Mesenchymal stem cell (in vitro differentiated cells and primary cell): Measurements from ENCODE around the gene MGAT3.
"Not testable (repeated sequence)": the region's sequence is repeated elsewhere in the genome, so short reads cannot be mapped to it uniquely, and the experiment has no call there.

Source experiments
- DNase-seq: peaks from one replicate; pipeline ENCODE4 v3.0.0-alpha.2; 2013
- H2AFZ ChIP-seq: one replicate; pipeline ENCODE4 v1.6.1; 2013; ENCODE audit warnings: low read depth, mild to moderate bottlenecking, control low read depth, inconsistent platforms, low read length, moderate library complexity
- H2AK5ac ChIP-seq: 2 replicates; pipeline ENCODE4 v1.6.1; 2013; ENCODE audit warnings: low read length, moderate library complexity, mild to moderate bottlenecking, inconsistent platforms; ENCODE audit not compliant: severe bottlenecking
- H2BK120ac ChIP-seq: one replicate; pipeline ENCODE4 v1.6.1; 2013; ENCODE audit warnings: low read depth, mild to moderate bottlenecking, inconsistent platforms, low read length, moderate library complexity
- H2BK12ac ChIP-seq, 2 experiments: one replicate each; pipeline ENCODE4 v1.6.1; 2013; ENCODE audit warnings: inconsistent platforms in 2 of 2, low read length in 2 of 2, mild to moderate bottlenecking in 2 of 2, moderate library complexity in 2 of 2, control low read depth in 1 of 2
- H2BK15ac ChIP-seq: one replicate; pipeline ENCODE4 v1.6.1; 2013; ENCODE audit warnings: mild to moderate bottlenecking, low read depth, inconsistent platforms; ENCODE audit not compliant: poor library complexity, severe bottlenecking
- H2BK5ac ChIP-seq: 2 replicates; pipeline ENCODE4 v1.6.1; 2013; ENCODE audit warnings: low read depth, mild to moderate bottlenecking, low read length, control low read depth, inconsistent platforms; ENCODE audit not compliant: poor library complexity, severe bottlenecking
- H3K14ac ChIP-seq, 2 experiments: one replicate each; pipeline ENCODE4 v1.6.1; 2013; ENCODE audit warnings: inconsistent platforms in 2 of 2, low read length in 2 of 2, control low read depth in 1 of 2, mild to moderate bottlenecking in 1 of 2, moderate library complexity in 1 of 2
- H3K18ac ChIP-seq, 2 experiments: one replicate each; pipeline ENCODE4 v1.6.1; 2013; ENCODE audit warnings: inconsistent platforms in 2 of 2, low read length in 2 of 2, control low read depth in 1 of 2, low read depth in 1 of 2, mild to moderate bottlenecking in 1 of 2
- H3K23ac ChIP-seq, 2 experiments: one replicate each; pipeline ENCODE4 v1.6.1; 2013; ENCODE audit warnings: inconsistent platforms in 2 of 2, low read length in 2 of 2, mild to moderate bottlenecking in 2 of 2, moderate library complexity in 2 of 2, control low read depth in 1 of 2
- H3K27ac ChIP-seq: 2 replicates; pipeline ENCODE4 v1.5.1; 2013; ENCODE audit warnings: mild to moderate bottlenecking, moderate library complexity, low read length, control low read depth, inconsistent platforms; ENCODE audit not compliant: poor library complexity, severe bottlenecking
- H3K27me3 ChIP-seq, 2 experiments: 2 replicates each; pipeline versions ENCODE4 v1.6.1 to v1.7.0; 2013; ENCODE audit warnings: low read length in 2 of 2, mild to moderate bottlenecking in 2 of 2, moderate library complexity in 2 of 2, control low read depth in 1 of 2, inconsistent platforms in 1 of 2; ENCODE audit not compliant: control insufficient read depth in 1 of 2, insufficient read depth in 1 of 2
- H3K36me3 ChIP-seq, 2 experiments: 2 replicates each; pipeline versions ENCODE4 v1.6.1 to v1.7.0; 2013; ENCODE audit warnings: low read length in 2 of 2, control low read depth in 1 of 2, inconsistent platforms in 1 of 2, low read depth in 1 of 2, mild to moderate bottlenecking in 1 of 2; ENCODE audit not compliant: insufficient read depth in 2 of 2, control insufficient read depth in 1 of 2
- H3K4ac ChIP-seq, 2 experiments: one replicate each; pipeline ENCODE4 v1.6.1; 2013; ENCODE audit warnings: inconsistent platforms in 2 of 2, low read length in 2 of 2, mild to moderate bottlenecking in 2 of 2, moderate library complexity in 2 of 2, control low read depth in 1 of 2, low read depth in 1 of 2
- H3K4me1 ChIP-seq: 2 replicates; pipeline ENCODE4 v1.6.1; 2013; ENCODE audit warnings: low read depth, low read length, control low read depth; ENCODE audit not compliant: control insufficient read depth, insufficient read depth
- H3K4me2 ChIP-seq: 2 replicates; pipeline ENCODE4 v1.6.1; 2013; ENCODE audit warnings: low read length, mild to moderate bottlenecking, inconsistent platforms; ENCODE audit not compliant: poor library complexity, severe bottlenecking
- H3K4me3 ChIP-seq, 2 experiments: 2 replicates each; pipeline versions ENCODE4 v1.5.1 to v1.7.0; 2013; ENCODE audit warnings: low read length in 2 of 2, mild to moderate bottlenecking in 2 of 2, control low read depth in 1 of 2, low read depth in 1 of 2; ENCODE audit not compliant: insufficient read depth in 1 of 2
- H3K79me1 ChIP-seq: replicated peaks from 2 replicates; pipeline ENCODE4 v1.6.1; 2013; ENCODE audit warnings: mild to moderate bottlenecking, control low read depth, low read length, inconsistent platforms; ENCODE audit not compliant: poor library complexity, severe bottlenecking
- H3K9ac ChIP-seq: 2 replicates; pipeline ENCODE4 v1.7.0; 2013; ENCODE audit warnings: mild to moderate bottlenecking, low read length, moderate library complexity
- H3K9me3 ChIP-seq: 2 replicates; pipeline ENCODE4 v1.7.0; 2013; ENCODE audit warnings: mild to moderate bottlenecking, low read length; ENCODE audit not compliant: control insufficient read depth
- H4K8ac ChIP-seq: one replicate; pipeline ENCODE4 v1.6.1; 2013; ENCODE audit warnings: inconsistent platforms, mild to moderate bottlenecking, low read length, moderate library complexity
- H4K91ac ChIP-seq: one replicate; pipeline ENCODE4 v1.6.1; 2013; ENCODE audit warnings: mild to moderate bottlenecking, low read length, inconsistent platforms
- WGBS: methylation state at CpG from one replicate; pipeline ENCODE4 v1.1.7; 2013; ENCODE audit warnings: mixed read lengths; 5-methylcytosine and 5-hydroxymethylcytosine counted together

MGAT3 gene

DNA sequence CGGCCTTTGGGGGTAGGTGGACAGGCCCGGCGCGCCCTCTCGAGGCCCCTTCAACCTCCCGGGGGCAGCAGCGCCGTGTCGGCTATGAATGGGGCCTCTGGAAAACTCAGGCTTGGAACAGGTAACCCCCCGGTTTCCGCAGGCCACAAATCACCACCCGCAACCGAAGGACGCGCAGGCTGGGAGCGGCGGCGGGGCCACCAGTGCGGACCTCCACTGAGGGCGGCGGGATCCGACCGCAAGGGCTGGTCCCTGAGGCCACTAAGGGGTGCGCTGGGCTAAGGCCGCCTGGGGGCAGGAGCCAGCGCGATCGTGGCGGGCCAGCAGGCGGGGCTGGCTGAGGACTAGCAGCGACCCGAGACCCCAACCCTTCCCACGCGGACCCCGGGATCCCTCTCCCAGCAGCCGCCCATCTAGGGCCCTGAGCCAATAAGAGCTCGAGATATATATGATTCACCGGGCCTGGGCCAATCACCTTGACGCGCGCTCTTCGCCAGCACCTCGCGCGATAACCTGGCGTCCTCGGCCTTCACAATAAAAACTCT, 62.9 kb downstream of the MGAT3 start:
- Histone ChIP-seq H3K23ac (peak overlapping the region in 1 of 2 experiments; percentile 18), H3K4me1 (peaks cover 19% of the 10 kb centered on the region), H3K9ac (peak overlapping the region; percentile 100), H2BK5ac (peak overlapping the region; percentile 49), H3K4me3 (peak overlapping the region; percentile 77 to 97), H4K91ac (peak overlapping the region; percentile 96), H3K27me3 (no peaks in the 10 kb centered on the region), H3K27ac (peak overlapping the region; percentile 94), H3K4me2 (peak overlapping the region; percentile 72), H2BK120ac (no peak overlapping the region), H3K36me3 (peaks cover 46 to 63% of the 10 kb centered on the region in 2 experiments), H4K8ac (peak overlapping the region; percentile 82), H3K4ac (peak overlapping the region; percentile 71 to 89), H2BK12ac (no peak overlapping the region), H2BK15ac (peak overlapping the region; percentile 97), H2AK5ac (peak overlapping the region; percentile 37), H2AFZ (peak overlapping the region; percentile 59), H3K9me3 (no peaks in the 10 kb centered on the region), H3K18ac (peak overlapping the region; percentile 85 to 93), H3K79me1 (peaks cover 19% of the 10 kb centered on the region), H3K14ac (peak overlapping the region in 1 of 2 experiments; percentile 72)
- under 1% methylated on average over 47 of the region's 47 CpGs for WGBS
- peak; percentile 100 for DNase-seq

GRCh38 chr22:39520226-39521105, 63.7 kb downstream of the MGAT3 start, which contains the start of gene ATF4:
Gene ATF4, plus strand, starts transcription at chr22:39520562. Its CDS starts 884 bp downstream, at chr22:39521446.
- Histone ChIP-seq H2BK120ac (peak within 1 kb of the TSS; percentile 77), H3K4ac (peak within 1 kb of the TSS; percentile 98 to 99), H2BK5ac (peak within 1 kb of the TSS; percentile 49), H4K8ac (peak within 1 kb of the TSS; percentile 96), H3K9ac (peak within 1 kb of the TSS; percentile 100), H2BK12ac (peak within 1 kb of the TSS; percentile 2 to 11), H2AFZ (peak within 1 kb of the TSS; percentile 59), H4K91ac (peak within 1 kb of the TSS; percentile 98), H3K23ac (peak within 1 kb of the TSS; percentile 8 to 92), H3K9me3 (no peaks in the 10 kb centered on the region), H2BK15ac (peak within 1 kb of the TSS; percentile 97), H2AK5ac (peak within 1 kb of the TSS; percentile 85), H3K27me3 (no peaks in the 10 kb centered on the region), H3K79me1 (peaks cover 17% of the 10 kb centered on the region), H3K4me2 (peak within 1 kb of the TSS; percentile 82), H3K36me3 (peaks cover 46 to 61% of the 10 kb centered on the region in 2 experiments), H3K18ac (peak within 1 kb of the TSS; percentile 97 to 99), H3K27ac (peak within 1 kb of the TSS; percentile 94), H3K4me1 (peaks cover 24% of the 10 kb centered on the region), H3K14ac (peak within 1 kb of the TSS; percentile 96 to 97), H3K4me3 (peak within 1 kb of the TSS; percentile 87 to 97)
- peak; percentile 77 for DNase-seq
- under 1% methylated on average over 84 of the region's 86 CpGs for WGBS

GRCh38 chr22:39521106-39521885, 64.5 kb downstream of the MGAT3 start:
- peak overlapping the region; percentile 97 to 99 for H3K18ac ChIP-seq
- 3% methylated on average over 23 of the region's 28 CpGs for WGBS
- H3K23ac ChIP-seq, H2BK12ac ChIP-seq, H3K27me3 ChIP-seq, H2BK120ac ChIP-seq, H4K91ac ChIP-seq, H2BK15ac ChIP-seq, H4K8ac ChIP-seq, H2AFZ ChIP-seq, H2AK5ac ChIP-seq, DNase-seq, H3K4ac ChIP-seq, H3K9me3 ChIP-seq: not testable (repeated sequence)
- H3K14ac ChIP-seq: peak overlapping the region in 1 of 2 experiments; percentile 78
- H3K4me3 ChIP-seq: peak overlapping the region; percentile 87 to 97
- H3K36me3 ChIP-seq: peaks cover 47 to 52% of the 10 kb centered on the region in 2 experiments
- peak overlapping the region; percentile 39 for H2BK5ac ChIP-seq
- H3K4me1 ChIP-seq: peaks cover 25% of the 10 kb centered on the region
- H3K4me2 ChIP-seq: peak overlapping the region; percentile 82
- H3K27ac ChIP-seq: peak overlapping the region; percentile 81
- H3K79me1 ChIP-seq: peaks cover 14% of the 10 kb centered on the region
- H3K9ac ChIP-seq: peak overlapping the region; percentile 100
